GM10847 (cell line): ENCODE data around the gene PLK2.

Experiments used
- POLR2A ChIP-seq: IDR thresholded peaks from 2 replicates; pipeline ENCODE4 v1.6.1; 2011; ENCODE audit not compliant: insufficient read length; ENCODE audit errors: extremely low read depth

Gene PLK2

DNA sequence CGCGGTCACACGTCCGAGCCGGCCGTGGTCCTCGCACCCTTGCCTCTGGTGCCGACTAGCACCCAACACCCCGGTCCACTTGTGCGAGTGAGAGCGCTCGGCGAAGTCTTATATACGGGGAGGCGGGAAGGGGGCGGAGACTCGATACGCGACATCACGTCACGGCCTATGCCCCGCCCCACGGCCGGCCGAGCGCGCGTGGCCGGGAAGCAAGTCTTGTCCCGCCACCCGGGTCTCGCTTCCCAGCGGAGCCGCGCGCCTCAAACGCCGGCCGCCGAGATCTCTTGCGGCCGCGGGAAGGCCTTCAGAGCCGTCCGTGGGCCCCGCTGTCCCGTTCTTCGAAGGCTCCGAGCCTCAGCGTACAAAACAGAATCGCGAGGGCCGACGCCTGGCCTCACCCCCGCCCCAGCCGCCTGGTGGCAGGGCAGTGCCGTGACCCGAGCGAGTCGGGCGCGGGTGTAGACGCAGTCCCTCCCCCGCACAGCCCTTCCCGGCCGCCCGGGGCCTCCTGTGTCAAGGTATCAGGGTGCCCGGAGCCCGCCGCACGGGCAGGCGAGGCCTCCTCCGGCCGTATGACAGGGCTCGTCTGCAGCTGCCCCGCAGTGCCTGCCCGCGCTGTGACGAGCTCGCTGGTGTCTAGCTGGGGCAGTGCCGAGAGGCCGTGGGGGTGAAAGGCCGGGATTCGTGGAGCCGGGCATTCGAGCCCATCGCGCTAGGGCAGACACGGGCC lies at the start of gene PLK2:
TSS of gene PLK2 (minus strand) at position 85 of the 730 bp plus-strand sequence. CDS start 127 bp downstream, outside the sequence.
- peak; percentile 63 for TF ChIP-seq POLR2A

DNA sequence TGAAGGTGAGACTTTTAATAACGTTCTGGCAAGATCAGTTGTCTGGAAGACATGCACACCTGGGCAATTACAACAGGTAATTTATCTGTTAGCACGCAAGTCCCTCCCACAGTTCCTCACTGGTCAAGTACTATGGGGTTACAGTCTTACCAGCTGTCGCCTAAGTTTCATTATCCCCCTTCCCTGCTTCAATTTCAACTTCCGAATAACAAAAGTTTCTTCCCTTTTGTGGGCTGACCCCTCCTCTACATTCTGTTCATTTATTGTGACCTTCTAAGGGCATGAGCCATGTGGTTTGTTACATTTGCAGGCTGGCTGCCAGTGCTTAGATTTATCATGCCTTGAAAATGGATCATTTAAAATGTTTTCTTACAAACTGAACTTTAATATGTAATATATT lies 47.8 kb upstream of the PLK2 start:
- no peak for TF ChIP-seq POLR2A

DNA sequence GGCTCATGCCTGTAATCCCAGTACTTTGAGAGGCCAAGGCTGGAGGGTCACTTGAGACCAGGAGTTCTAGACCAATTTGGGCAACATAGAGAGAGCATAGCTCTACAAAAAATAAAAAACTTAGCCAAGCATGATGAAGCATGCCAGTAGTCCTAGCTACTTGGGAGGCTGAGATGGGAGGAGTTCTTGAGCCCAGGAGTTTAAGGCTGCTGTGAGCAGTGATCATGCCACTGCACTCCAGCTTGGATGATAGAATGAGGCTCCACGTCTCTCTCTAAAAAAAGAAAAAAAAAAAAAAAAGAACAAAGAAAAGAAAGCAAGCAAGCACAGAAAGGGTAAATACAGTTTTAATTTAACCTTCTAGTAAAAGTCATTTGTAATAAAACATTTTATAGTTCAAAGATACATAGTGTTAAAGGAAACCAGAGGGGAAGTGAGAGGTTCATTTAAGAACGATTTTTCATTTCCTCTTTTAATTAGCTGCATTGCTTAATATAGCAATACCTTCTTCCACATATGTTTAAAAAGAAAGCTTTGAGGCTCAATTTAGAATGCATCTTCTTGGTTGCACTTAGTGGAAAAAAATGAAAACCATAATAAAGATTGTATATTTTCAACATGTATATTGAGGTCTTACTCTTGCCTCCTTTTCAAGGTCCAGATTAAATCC lies 46.2 kb upstream of the PLK2 start:
- TF ChIP-seq POLR2A: no peak

DNA sequence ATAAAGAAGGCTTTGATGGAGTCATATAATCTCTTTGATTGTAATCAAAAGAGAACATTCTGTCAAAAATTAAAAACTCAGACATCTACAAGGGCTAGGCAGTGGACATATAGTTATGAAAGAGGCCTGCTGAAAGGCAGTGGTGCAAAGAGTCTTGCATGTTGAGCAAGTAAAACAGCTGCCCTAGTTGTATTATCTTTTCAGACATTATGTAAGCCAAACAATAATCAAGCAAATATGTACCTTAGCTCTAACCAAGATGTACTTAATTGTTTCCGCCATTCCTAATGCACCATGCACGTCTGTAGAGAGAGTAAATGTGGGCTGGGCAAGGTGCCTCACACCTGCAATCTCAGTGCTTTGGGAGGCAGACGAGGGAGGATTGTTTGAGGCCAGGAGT lies 45.6 kb upstream of the PLK2 start:
- no peak for TF ChIP-seq POLR2A

DNA sequence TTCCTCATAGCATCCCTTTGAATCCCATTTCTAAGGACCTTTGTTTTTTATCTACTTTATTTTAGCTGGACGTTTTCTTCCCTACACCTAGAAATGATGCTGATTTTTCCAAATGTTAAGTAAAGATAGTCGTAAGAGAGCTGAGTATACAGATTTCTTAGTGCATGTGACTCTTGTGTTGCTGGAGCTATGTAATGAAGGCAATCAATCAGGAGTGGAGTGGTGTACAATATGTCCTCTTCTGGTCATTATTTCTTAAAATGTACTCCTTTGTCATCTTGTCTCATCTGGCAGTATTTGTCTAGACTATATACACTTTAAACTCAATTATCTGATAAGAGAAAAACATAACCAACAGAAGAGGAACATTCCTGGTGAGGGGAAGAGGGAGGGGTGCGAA lies 44.9 kb upstream of the PLK2 start:
- no peak for TF ChIP-seq POLR2A

GRCh38 chr5:58503390-58504046 lies 43.6 kb upstream of the PLK2 start:
- TF ChIP-seq POLR2A: no peak

GRCh38 chr5:58501778-58502417 lies 42.0 kb upstream of the PLK2 start:
- TF ChIP-seq POLR2A: no peak

GRCh38 chr5:58499941-58500340 lies 40.1 kb upstream of the PLK2 start:
- no peak for TF ChIP-seq POLR2A

GRCh38 chr5:58499231-58499630 lies 39.3 kb upstream of the PLK2 start:
- no peak for TF ChIP-seq POLR2A

DNA sequence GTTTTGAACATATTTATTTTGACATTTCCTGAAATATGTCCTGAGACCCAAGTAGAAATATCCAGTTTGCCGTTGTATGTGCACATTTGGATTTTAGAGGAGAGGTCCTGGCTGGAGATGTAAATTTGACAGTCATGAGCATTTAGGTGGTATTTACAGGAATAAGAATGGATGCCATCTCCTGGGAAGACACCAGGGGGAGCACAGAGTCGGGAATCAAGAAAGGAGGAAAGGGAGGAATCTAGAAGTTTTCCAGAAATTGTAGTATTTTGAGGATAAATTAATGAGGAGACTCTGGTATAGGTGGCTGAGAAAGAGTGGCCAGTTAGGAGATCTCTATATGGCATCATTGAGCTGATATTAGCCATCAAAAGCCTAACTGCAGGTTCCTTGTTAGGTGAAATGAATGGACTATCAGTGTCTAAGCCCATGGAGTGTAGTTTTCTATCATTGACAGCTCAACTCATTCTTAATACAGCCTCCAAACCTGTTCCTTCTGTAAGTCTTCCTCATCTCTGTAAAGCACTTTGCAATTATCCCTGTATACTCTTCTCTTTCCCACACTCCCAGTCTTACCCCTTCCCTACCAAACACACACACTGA lies 38.6 kb upstream of the PLK2 start:
- no peak for TF ChIP-seq POLR2A

- TF ChIP-seq POLR2A: no peak
Measured at GRCh38 chr5:58497921-58498320, 38.0 kb upstream of the PLK2 start.

GRCh38 chr5:58497386-58497785 lies 37.5 kb upstream of the PLK2 start:
- TF ChIP-seq POLR2A: no peak

DNA sequence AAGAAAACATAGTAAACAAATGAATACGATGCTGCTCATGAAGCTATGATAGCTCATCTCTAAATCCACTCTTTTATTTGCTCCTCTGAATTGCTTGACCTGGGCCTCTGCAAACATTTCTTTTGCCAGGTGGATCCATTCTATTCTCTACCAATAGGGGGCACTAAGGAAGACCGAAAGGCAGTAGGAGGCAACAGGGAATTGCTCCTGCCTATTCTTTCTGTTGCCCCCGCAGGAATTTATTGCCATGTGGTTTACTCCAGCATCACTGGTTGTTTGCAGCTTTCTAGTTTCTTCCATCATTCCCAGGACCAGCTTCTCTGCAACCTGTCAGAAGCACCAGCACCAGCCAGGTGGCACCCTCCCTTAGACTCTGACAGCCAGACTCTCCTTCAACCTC lies 36.6 kb upstream of the PLK2 start:
- no peak for TF ChIP-seq POLR2A

- no peak for TF ChIP-seq POLR2A
Measured at GRCh38 chr5:58493141-58493540, 33.3 kb upstream of the PLK2 start.

- TF ChIP-seq POLR2A: no peak
Measured at GRCh38 chr5:58491216-58491892, 31.5 kb upstream of the PLK2 start, which contains the start of gene GAPT. Gene GAPT, plus strand, starts transcription at chr5:58491435. Its CDS starts 3,102 bp downstream, at chr5:58494537.
